Activated CD4-positive, CD25-positive, alpha-beta regulatory T cell treated with anti-CD3 and anti-CD28 coated beads, Interleukin-2, amount 50 U/mL, for 72 hours (primary cell): Measurements from ENCODE around the gene GATD1.
A peak's percentile ranks its signal among the peaks of the same experiment; 100 is the strongest.

ENCODE experiments used
- DNase-seq: peaks from one replicate; pipeline ENCODE4 v3.0.0; 2021

The GATD1 gene

GRCh38 chr11:776561-777287 lies 563 bp downstream of the GATD1 start:
- peak; percentile 59 for DNase-seq

GRCh38 chr11:776263-776560 lies 1.1 kb downstream of the GATD1 start:
- no peak for DNase-seq

- DNase-seq = no peak
These were observed 2.3 kb downstream of the GATD1 start for GRCh38 chr11:774873-775592.

- DNase-seq = no peak
These were observed 3.5 kb downstream of the GATD1 start for GRCh38 chr11:773830-774229.

GRCh38 chr11:773425-773824 lies 3.9 kb downstream of the GATD1 start:
- no peak for DNase-seq

GRCh38 chr11:772429-773390 lies 4.6 kb downstream of the GATD1 start:
- no peak for DNase-seq

- no peak for DNase-seq
These were observed 5.6 kb downstream of the GATD1 start for GRCh38 chr11:771617-772204.

GRCh38 chr11:770642-771616 lies 6.4 kb downstream of the GATD1 start:
- no peak for DNase-seq

GRCh38 chr11:769887-770641 lies 7.2 kb downstream of the GATD1 start:
- DNase-seq = no peak

GRCh38 chr11:767238-767637 lies 10.0 kb downstream of the GATD1 start:
- DNase-seq = no peak

- no peak for DNase-seq
These were observed 10.4 kb downstream of the GATD1 start for GRCh38 chr11:766936-767210.

- no peak for DNase-seq
These were observed 11.0 kb downstream of the GATD1 start for GRCh38 chr11:766106-766935.

GRCh38 chr11:765802-766091 lies 11.5 kb downstream of the GATD1 start:
- DNase-seq = no peak

- peak; percentile 47 for DNase-seq
These were observed 12.1 kb downstream of the GATD1 start for GRCh38 chr11:765025-765801.

- no peak for DNase-seq
These were observed 12.8 kb downstream of the GATD1 start for GRCh38 chr11:764322-765024.

- DNase-seq = no peak
These were observed 13.6 kb downstream of the GATD1 start for GRCh38 chr11:763549-764321.

GRCh38 chr11:763073-763463 lies 14.2 kb downstream of the GATD1 start:
- no peak for DNase-seq

- no peak for DNase-seq
These were observed 14.7 kb downstream of the GATD1 start for GRCh38 chr11:762421-763072.
